Neural cell (in vitro differentiated cells): ENCODE data around the gene COX8A. TPM values are rescaled to one million over a fixed set of nuclear protein-coding genes. Genes with fewer than 3 reads are reported as not detected.

ENCODE experiments used
- H2AFZ ChIP-seq: fragments of 200-600, 300-800 bp; sonication (generic), shearing (Covaris generic); 2 replicates; pipeline ENCODE4 v1.6.0; 2014; ENCODE audit warnings: low read depth, mild to moderate bottlenecking, antibody characterized with exemption, low read length, moderate library complexity
- H3F3A ChIP-seq: fragments of 200-600 bp; shearing (Covaris generic); 2 replicates; pipeline ENCODE4 v1.6.1; 2016; ENCODE audit warnings: mild to moderate bottlenecking, moderate library complexity, mixed read lengths, antibody characterized with exemption, low read length; ENCODE audit not compliant: insufficient read depth, poor library complexity, severe bottlenecking
- H3K27ac ChIP-seq: fragments of 200-600, 300-800 bp; sonication (generic), shearing (Covaris generic); 2 replicates; pipeline ENCODE4 v1.5.1; 2014; ENCODE audit warnings: mild to moderate bottlenecking, low read length, moderate library complexity
- H3K27me3 ChIP-seq: fragments of 300-800, 200-600 bp; sonication (generic), shearing (Covaris generic); 2 replicates; pipeline ENCODE4 v1.6.0; 2014; ENCODE audit warnings: mild to moderate bottlenecking, low read depth, low read length, moderate library complexity; ENCODE audit not compliant: insufficient read depth
- H3K36me3 ChIP-seq: fragments of 300-800, 200-600 bp; sonication (generic), shearing (Covaris generic); 2 replicates; pipeline ENCODE4 v1.5.1; 2014; ENCODE audit warnings: mild to moderate bottlenecking, antibody characterized with exemption, low read length, moderate library complexity; ENCODE audit not compliant: insufficient read depth
- H3K4me2 ChIP-seq: fragments of 300-800, 200-600 bp; sonication (generic), shearing (Covaris generic); 2 replicates; pipeline ENCODE4 v1.6.0; 2014; ENCODE audit warnings: mild to moderate bottlenecking, low read length
- H3K4me3 ChIP-seq: fragments of 300-800, 200-600 bp; sonication (generic), shearing (Covaris generic); 2 replicates; pipeline ENCODE4 v1.5.1; 2014; ENCODE audit warnings: mild to moderate bottlenecking, low read length, moderate library complexity
- H3K79me2 ChIP-seq: fragments of 200-600 bp; shearing (Covaris generic); replicated peaks from 2 replicates; pipeline ENCODE4 v1.6.0; 2014; ENCODE audit warnings: mild to moderate bottlenecking, low read length, moderate library complexity; ENCODE audit not compliant: insufficient read depth
- H3K9ac ChIP-seq: fragments of 300-800, 200-600 bp; sonication (generic), shearing (Covaris generic); 2 replicates; pipeline ENCODE4 v1.6.1; 2016; ENCODE audit warnings: mild to moderate bottlenecking, low read length, mixed read lengths
- H3K9me2 ChIP-seq: fragments of 200-600 bp; shearing (Covaris generic); 2 replicates; pipeline ENCODE4 v1.6.1; 2016; ENCODE audit warnings: mild to moderate bottlenecking, low read length, mixed read lengths; ENCODE audit not compliant: insufficient read depth
- H3K9me3 ChIP-seq: fragments of 200-600, 300-800 bp; sonication (generic), shearing (Covaris generic); 2 replicates; pipeline ENCODE4 v1.6.1; 2016; ENCODE audit warnings: mild to moderate bottlenecking, mixed run types, low read length, moderate library complexity, mixed read lengths
- H4K20me1 ChIP-seq: fragments of 200-600 bp; shearing (Covaris generic); 2 replicates; pipeline ENCODE4 v1.6.1; 2016; ENCODE audit warnings: mild to moderate bottlenecking, mixed run types; ENCODE audit not compliant: insufficient read depth
- EP300 ChIP-seq: fragments of 450-650 bp; conservative IDR thresholded peaks from 2 replicates; pipeline ENCODE4 v1.6.1; 2014; ENCODE audit warnings: antibody characterized with exemption, mild to moderate bottlenecking, moderate library complexity; ENCODE audit not compliant: poor library complexity, severe bottlenecking
- EZH2 ChIP-seq: fragments of 200-600, 300-800 bp; shearing (Covaris generic), sonication (generic); IDR thresholded peaks from 2 replicates; pipeline ENCODE4 v1.6.1; 2014; ENCODE audit warnings: antibody characterized with exemption, low read length, borderline replicate concordance, mild to moderate bottlenecking; ENCODE audit not compliant: insufficient read depth, poor library complexity, severe bottlenecking
- MXI1 ChIP-seq: fragments of 450-650 bp; conservative IDR thresholded peaks from 2 replicates; pipeline ENCODE4 v1.6.1; 2014; ENCODE audit warnings: antibody characterized with exemption, mild to moderate bottlenecking; ENCODE audit not compliant: poor library complexity, severe bottlenecking
- POLR2AphosphoS5 ChIP-seq: IDR thresholded peaks from 2 replicates; pipeline ENCODE4 v1.6.1; 2012
- RAD21 ChIP-seq: fragments of 450-650 bp; conservative IDR thresholded peaks from 2 replicates; pipeline ENCODE4 v1.6.1; 2014; ENCODE audit warnings: antibody characterized with exemption, mild to moderate bottlenecking, moderate library complexity
- SMC3 ChIP-seq: fragments of 450-650 bp; conservative IDR thresholded peaks from 2 replicates; pipeline ENCODE4 v1.6.1; 2014; ENCODE audit warnings: antibody characterized with exemption, mild to moderate bottlenecking, moderate library complexity; ENCODE audit not compliant: poor library complexity
- TAF1 ChIP-seq: IDR thresholded peaks from 2 replicates; pipeline ENCODE4 v1.6.1; 2012; ENCODE audit warnings: low read depth
- polyA plus RNA-seq: library from polyadenylated mRNA; depleted of rRNA; stranded (reverse); fragments of >200 nt; gene quantifications from 2 replicates; pipeline ENCODE4 v1.2.3, GENCODE V29; 2014
- TF ChIP-seq, protein P1 (sequence below): IDR thresholded peaks from 2 replicates; pipeline ENCODE4 v1.6.1; 2012; ENCODE audit warnings: borderline replicate concordance
- TF ChIP-seq, protein P2 (sequence below): fragments of 450-650 bp; IDR thresholded peaks from 2 replicates; pipeline ENCODE4 v1.5.1; 2014; ENCODE audit warnings: antibody characterized with exemption, mild to moderate bottlenecking, moderate library complexity; ENCODE audit not compliant: poor library complexity, severe bottlenecking

Gene COX8A
- polyA plus RNA-seq, 1 donor from 2014 or later = 863 TPM

DNA sequence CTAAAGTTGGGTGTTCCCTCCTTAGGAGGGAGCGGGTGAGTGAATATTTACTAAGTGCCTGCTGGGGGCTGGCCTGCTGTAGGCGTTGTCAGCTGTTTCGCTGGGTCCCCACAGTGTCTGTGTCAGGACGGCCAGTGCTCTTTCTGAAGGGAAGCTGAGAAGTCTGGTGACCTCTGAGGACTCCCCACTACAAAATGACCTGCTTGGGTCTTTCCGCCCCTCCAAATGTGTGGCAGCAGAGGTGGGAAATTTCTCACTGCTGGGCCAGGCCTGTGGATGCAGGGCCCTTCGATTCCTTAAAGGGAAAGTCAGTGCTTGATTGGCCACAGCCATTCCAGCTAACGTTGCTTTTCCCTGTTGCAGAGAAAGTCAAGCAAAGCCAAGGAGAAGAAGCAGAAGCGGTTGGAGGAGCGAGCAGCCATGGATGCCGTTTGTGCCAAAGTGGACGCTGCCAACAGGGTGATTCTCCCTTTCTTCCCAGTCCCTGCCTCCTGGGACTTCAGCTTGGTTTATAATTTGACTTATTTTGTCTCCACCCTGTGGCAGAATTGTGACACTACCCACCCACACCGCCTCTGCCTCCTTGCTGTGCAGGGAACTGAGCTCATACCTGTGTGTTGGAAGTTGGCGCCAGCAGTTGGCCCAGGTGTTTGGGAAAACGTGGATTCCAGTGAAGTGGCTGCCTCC is 28.8 kb upstream of the COX8A start:
- Histone ChIP-seq H2AFZ (no peak overlapping the region), H3K9me3 (no peaks in the 10 kb centered on the region), H3K27ac (no peak overlapping the region), H3K27me3 (no peaks in the 10 kb centered on the region), H3K79me2 (peaks cover 28% of the 10 kb centered on the region), H3K9ac (peak overlapping the region; percentile 38), H3K9me2 (no peaks in the 10 kb centered on the region), H3F3A (no peaks in the 10 kb centered on the region), H4K20me1 (no peaks in the 10 kb centered on the region), H3K4me2 (no peak overlapping the region), H3K4me3 (no peak overlapping the region), H3K36me3 (no peaks in the 10 kb centered on the region)
- TF ChIP-seq RAD21 (peak; percentile 88), MXI1 (peak; percentile 24), SMC3 (peak; percentile 93)
- TF ChIP-seq, protein P1, sequence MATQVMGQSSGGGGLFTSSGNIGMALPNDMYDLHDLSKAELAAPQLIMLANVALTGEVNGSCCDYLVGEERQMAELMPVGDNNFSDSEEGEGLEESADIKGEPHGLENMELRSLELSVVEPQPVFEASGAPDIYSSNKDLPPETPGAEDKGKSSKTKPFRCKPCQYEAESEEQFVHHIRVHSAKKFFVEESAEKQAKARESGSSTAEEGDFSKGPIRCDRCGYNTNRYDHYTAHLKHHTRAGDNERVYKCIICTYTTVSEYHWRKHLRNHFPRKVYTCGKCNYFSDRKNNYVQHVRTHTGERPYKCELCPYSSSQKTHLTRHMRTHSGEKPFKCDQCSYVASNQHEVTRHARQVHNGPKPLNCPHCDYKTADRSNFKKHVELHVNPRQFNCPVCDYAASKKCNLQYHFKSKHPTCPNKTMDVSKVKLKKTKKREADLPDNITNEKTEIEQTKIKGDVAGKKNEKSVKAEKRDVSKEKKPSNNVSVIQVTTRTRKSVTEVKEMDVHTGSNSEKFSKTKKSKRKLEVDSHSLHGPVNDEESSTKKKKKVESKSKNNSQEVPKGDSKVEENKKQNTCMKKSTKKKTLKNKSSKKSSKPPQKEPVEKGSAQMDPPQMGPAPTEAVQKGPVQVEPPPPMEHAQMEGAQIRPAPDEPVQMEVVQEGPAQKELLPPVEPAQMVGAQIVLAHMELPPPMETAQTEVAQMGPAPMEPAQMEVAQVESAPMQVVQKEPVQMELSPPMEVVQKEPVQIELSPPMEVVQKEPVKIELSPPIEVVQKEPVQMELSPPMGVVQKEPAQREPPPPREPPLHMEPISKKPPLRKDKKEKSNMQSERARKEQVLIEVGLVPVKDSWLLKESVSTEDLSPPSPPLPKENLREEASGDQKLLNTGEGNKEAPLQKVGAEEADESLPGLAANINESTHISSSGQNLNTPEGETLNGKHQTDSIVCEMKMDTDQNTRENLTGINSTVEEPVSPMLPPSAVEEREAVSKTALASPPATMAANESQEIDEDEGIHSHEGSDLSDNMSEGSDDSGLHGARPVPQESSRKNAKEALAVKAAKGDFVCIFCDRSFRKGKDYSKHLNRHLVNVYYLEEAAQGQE = no peak
- TF ChIP-seq, protein P2, sequence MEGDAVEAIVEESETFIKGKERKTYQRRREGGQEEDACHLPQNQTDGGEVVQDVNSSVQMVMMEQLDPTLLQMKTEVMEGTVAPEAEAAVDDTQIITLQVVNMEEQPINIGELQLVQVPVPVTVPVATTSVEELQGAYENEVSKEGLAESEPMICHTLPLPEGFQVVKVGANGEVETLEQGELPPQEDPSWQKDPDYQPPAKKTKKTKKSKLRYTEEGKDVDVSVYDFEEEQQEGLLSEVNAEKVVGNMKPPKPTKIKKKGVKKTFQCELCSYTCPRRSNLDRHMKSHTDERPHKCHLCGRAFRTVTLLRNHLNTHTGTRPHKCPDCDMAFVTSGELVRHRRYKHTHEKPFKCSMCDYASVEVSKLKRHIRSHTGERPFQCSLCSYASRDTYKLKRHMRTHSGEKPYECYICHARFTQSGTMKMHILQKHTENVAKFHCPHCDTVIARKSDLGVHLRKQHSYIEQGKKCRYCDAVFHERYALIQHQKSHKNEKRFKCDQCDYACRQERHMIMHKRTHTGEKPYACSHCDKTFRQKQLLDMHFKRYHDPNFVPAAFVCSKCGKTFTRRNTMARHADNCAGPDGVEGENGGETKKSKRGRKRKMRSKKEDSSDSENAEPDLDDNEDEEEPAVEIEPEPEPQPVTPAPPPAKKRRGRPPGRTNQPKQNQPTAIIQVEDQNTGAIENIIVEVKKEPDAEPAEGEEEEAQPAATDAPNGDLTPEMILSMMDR = peak; percentile 86

DNA sequence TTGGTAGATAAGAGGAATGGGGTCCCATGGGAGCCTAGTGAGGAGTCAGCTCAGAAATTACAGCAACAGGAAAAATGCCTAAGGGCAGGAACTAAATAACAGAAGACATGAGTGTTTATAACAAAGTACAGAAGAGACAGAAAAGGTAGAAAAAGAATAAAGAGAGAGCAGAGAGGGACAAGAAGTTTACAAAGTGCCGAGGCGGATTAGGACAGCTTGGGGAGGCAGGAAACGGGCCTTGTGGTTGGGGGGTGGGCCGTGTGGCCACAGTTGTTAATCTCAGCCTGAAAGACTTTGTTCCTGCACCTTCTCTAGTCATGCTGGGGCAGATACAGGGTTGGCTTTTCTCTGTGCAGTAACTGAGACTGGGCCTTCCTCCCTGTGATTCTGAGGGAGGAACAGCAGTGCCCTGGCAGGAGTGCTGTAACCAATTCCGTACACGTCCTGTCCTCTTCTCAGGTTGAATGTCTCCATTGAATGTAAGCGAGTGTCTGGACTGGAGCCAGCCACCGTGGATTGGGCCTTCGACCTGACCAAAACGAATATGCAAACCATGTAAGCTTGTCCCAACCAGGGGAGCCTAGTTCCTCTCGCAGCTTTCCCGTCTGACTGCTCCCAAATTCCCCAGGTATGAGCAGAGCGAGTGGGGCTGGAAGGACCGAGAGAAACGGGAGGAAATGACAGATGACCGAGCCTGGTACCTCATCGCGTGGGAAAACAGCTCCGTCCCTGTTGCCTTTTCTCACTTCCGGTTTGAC is 22.5 kb upstream of the COX8A start:
- Histone ChIP-seq H3K9me3 (no peaks in the 10 kb centered on the region), H3K4me2 (no peak overlapping the region), H3K9me2 (no peaks in the 10 kb centered on the region), H3K27me3 (no peaks in the 10 kb centered on the region), H4K20me1 (no peaks in the 10 kb centered on the region), H2AFZ (no peak overlapping the region), H3K4me3 (no peak overlapping the region), H3F3A (no peaks in the 10 kb centered on the region), H3K9ac (no peak overlapping the region), H3K79me2 (no peaks in the 10 kb centered on the region), H3K27ac (no peak overlapping the region), H3K36me3 (peaks cover 8% of the 10 kb centered on the region)
- TF ChIP-seq TAF1 (no peak), EP300 (no peak), SMC3 (no peak), RAD21 (no peak), EZH2 (no peak), POLR2AphosphoS5 (no peak), MXI1 (no peak)
- TF ChIP-seq, protein P1 = no peak
- TF ChIP-seq, protein P2 = no peak
